Brain microvascular endothelial cell (primary cell): ENCODE measurements around the gene LLGL1.

Experiments used
- DNase-seq: peaks from one replicate; pipeline ENCODE4 v3.0.0-alpha.2; 2020
- H3K27ac ChIP-seq: fragments of 250-450 bp; sonication (Bioruptor Pico); 2 replicates; pipeline ENCODE4 v1.5.1; 2020; ENCODE audit warnings: mild to moderate bottlenecking, moderate library complexity
- H3K27me3 ChIP-seq: fragments of 250-450 bp; sonication (Bioruptor Pico); replicated peaks from 2 replicates; pipeline ENCODE4 v1.5.1; 2020; ENCODE audit warnings: mild to moderate bottlenecking
- H3K36me3 ChIP-seq: fragments of 250-450 bp; sonication (Bioruptor Pico); replicated peaks from 2 replicates; pipeline ENCODE4 v1.5.1; 2020; ENCODE audit warnings: mild to moderate bottlenecking
- H3K4me3 ChIP-seq: 2 replicates; pipeline ENCODE4 v1.5.1; 2011; ENCODE audit warnings: low read depth, mild to moderate bottlenecking, control low read depth, low read length, moderate library complexity
- in situ Hi-C: cut with HindIII; loops from 2 replicates; pipeline ENCODE4 v1.10.0; 2017; ENCODE audit warnings: low sequenced_read_pairs, low pct_ligation_motif_present
- TF ChIP-seq, protein P1 (sequence below): IDR thresholded peaks from 2 replicates; pipeline ENCODE4 v1.5.1; 2011; ENCODE audit warnings: low read depth, mild to moderate bottlenecking, moderate library complexity, low read length, control low read depth, inconsistent platforms; ENCODE audit errors: missing control alignments

The LLGL1 gene

GRCh38 chr17:18261146-18261515, 35.7 kb downstream of the LLGL1 start:
- Histone ChIP-seq H3K36me3 (peaks cover 16% of the 10 kb centered on the region), H3K27ac (peak overlapping the region; percentile 22), H3K27me3 (no peaks in the 10 kb centered on the region), H3K4me3 (peak overlapping the region; percentile 86)
- DNase-seq: no peak
- TF ChIP-seq, protein P1, sequence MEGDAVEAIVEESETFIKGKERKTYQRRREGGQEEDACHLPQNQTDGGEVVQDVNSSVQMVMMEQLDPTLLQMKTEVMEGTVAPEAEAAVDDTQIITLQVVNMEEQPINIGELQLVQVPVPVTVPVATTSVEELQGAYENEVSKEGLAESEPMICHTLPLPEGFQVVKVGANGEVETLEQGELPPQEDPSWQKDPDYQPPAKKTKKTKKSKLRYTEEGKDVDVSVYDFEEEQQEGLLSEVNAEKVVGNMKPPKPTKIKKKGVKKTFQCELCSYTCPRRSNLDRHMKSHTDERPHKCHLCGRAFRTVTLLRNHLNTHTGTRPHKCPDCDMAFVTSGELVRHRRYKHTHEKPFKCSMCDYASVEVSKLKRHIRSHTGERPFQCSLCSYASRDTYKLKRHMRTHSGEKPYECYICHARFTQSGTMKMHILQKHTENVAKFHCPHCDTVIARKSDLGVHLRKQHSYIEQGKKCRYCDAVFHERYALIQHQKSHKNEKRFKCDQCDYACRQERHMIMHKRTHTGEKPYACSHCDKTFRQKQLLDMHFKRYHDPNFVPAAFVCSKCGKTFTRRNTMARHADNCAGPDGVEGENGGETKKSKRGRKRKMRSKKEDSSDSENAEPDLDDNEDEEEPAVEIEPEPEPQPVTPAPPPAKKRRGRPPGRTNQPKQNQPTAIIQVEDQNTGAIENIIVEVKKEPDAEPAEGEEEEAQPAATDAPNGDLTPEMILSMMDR: no peak
- in situ Hi-C loops: no loop called here

DNA sequence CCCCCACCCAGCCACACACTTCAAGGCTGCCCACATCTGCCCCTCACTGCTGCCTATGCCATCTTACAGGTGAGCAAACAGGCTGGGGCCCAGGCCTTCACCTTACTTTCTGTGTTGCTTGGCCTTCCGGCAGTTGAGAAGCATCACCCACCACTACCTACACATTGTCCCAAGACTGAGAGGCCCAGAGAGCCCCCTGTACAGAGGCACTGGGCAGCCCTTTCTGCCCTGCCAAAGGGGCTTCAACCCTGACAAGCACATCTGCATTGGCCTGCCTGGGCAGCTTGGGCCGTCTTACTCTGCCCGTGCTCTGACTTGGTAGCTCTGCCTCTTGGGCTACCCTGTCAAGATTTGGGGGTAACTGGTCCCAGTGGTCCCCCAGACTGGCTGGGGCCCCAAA, 36.2 kb downstream of the LLGL1 start:
- H3K4me3 ChIP-seq: peak overlapping the region; percentile 86
- in situ Hi-C loops: no loop called here
- no peaks in the 10 kb centered on the region for H3K27me3 ChIP-seq
- peaks cover 13% of the 10 kb centered on the region for H3K36me3 ChIP-seq
- TF ChIP-seq, protein P1: no peak
- no peak overlapping the region for H3K27ac ChIP-seq
- no peak for DNase-seq

DNA sequence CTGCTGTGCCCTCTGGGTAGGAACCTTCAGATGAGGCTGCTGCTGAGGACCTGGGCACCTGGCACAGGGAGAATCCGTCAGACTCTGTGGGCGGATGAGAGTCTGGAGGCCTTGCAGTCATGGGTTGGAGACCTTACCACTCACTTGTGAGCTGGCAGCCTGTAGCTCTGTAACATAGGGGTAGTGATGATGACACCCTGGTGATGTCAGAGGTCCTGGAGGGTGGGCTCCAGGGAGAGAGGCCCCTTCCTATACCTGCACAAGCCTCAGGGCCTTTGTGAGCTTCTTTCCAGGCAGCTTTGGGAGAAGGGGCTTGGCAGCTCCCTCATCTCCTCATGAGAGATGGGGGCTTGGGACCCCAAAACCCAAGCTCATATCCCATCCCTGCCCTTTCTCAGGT, 36.7 kb downstream of the LLGL1 start:
- no peak overlapping the region for H3K27ac ChIP-seq
- peaks cover 13% of the 10 kb centered on the region for H3K36me3 ChIP-seq
- TF ChIP-seq, protein P1: no peak
- in situ Hi-C loops: no loop called here
- no peaks in the 10 kb centered on the region for H3K27me3 ChIP-seq
- no peak for DNase-seq
- H3K4me3 ChIP-seq: no peak overlapping the region

- Histone ChIP-seq H3K27me3 (no peaks in the 10 kb centered on the region), H3K27ac (no peak overlapping the region), H3K36me3 (peaks cover 13% of the 10 kb centered on the region), H3K4me3 (no peak overlapping the region)
- in situ Hi-C loops: no loop called here
- no peak for DNase-seq
- TF ChIP-seq, protein P1: no peak
These were observed 37.2 kb downstream of the LLGL1 start for GRCh38 chr17:18262641-18263040.

GRCh38 chr17:18263885-18264682, 38.6 kb downstream of the LLGL1 start:
- H3K27me3 ChIP-seq: no peaks in the 10 kb centered on the region
- peaks cover 13% of the 10 kb centered on the region for H3K36me3 ChIP-seq
- H3K4me3 ChIP-seq: no peak overlapping the region
- H3K27ac ChIP-seq: no peak overlapping the region
- in situ Hi-C loops: no loop called here
- TF ChIP-seq, protein P1: no peak
- DNase-seq: no peak

DNA sequence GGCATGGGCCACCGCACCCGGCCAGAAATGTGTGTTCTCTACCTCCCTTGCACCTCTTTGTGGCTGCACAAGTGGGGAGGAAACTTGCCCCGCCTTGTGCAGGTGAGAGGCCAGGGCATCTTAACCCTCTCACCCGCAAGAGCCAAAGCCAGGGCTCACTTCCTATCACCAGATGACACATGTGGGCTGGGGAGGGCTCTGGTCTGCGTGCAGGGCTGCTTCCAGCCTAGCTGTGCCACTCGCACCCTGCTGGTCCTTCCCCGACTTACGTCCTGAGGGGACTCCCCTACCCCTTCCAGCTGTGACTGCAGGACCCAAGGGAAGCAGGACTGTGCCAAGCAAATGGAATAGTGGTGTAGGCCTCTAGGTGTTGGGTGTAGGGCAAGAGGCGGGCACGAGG, 41.9 kb downstream of the LLGL1 start:
- TF ChIP-seq, protein P1: no peak
- no peak for DNase-seq
- Histone ChIP-seq H3K4me3 (no peak overlapping the region), H3K36me3 (peaks cover 13% of the 10 kb centered on the region), H3K27ac (no peak overlapping the region), H3K27me3 (no peaks in the 10 kb centered on the region)
- in situ Hi-C loops: no loop called here
